GM12878 (cell line): Measurements from ENCODE around the gene C10orf143. TPM values are rescaled to one million over a fixed set of nuclear protein-coding genes. Genes with fewer than 3 reads are reported as not detected.
A peak's percentile ranks its signal among the peaks of the same experiment; 100 is the strongest.

ENCODE experiments used
- ATAC-seq: fragments of 200-7000 bp; cut with Tn5 transposase; 3 replicates; pipeline ENCODE4 v1.9.1; 2020; ENCODE audit warnings: mild to moderate bottlenecking, moderate library complexity
- BruUV-seq: library from RNA; stranded (reverse); fragments of 400-500 nt; replicated peaks from 2 replicates; lab custom pipeline; 2021; lab: Mats Ljungman, UMichigan
- CTCF ChIA-PET: fragments of 300-600 bp; sonication (Branson Sonifier 250); formaldehyde crosslinking; extraction: SDS; loops from one replicate; lab custom pipeline; 2021; ENCODE audit warnings: inconsistent platforms; lab: Yijun Ruan, JAX
- POLR2A ChIA-PET: fragments of 350-600 bp; formaldehyde crosslinking; extraction: SDS; loops from one replicate; lab custom pipeline; 2021; ENCODE audit warnings: inconsistent platforms; lab: Charles Lee
- RAD21 ChIA-PET: fragments of 300-600 bp; sonication (Branson Sonifier 250); formaldehyde crosslinking; loops from one replicate; lab custom pipeline; 2023; ENCODE audit warnings: antibody characterized with exemption; ENCODE audit not compliant: unreplicated experiment; lab: Charles Lee
- SMC1A ChIA-PET: fragments of 300-600 bp; sonication (Branson Sonifier 250); formaldehyde crosslinking; loops from one replicate; lab custom pipeline; 2023; ENCODE audit not compliant: unreplicated experiment, uncharacterized antibody; lab: Charles Lee
- DNase-seq: peaks from one replicate; pipeline ENCODE4 v3.0.0-alpha.2; 2011; ENCODE audit warnings: low read depth, low spot score
- FAIRE-seq: peaks from 3 replicates; lab custom pipeline; 2011; peaks lifted over from hg19 to GRCh38; lab: Jason Lieb, UNC
- H2AFZ ChIP-seq: 2 replicates; pipeline ENCODE4 v1.6.0; 2011; ENCODE audit warnings: low read depth, low read length, control low read depth; ENCODE audit not compliant: control insufficient read depth
- H3K27ac ChIP-seq: 2 replicates; pipeline ENCODE4 v1.5.1; 2011; ENCODE audit warnings: control low read depth; ENCODE audit not compliant: control insufficient read depth, insufficient read depth
- H3K27me3 ChIP-seq, 2 experiments: replicated peaks in 1 of 2; 2 replicates each; pipeline versions ENCODE4 v1.6.0 to v1.6.1; 2011; ENCODE audit warnings: low read length in 1 of 2; ENCODE audit not compliant: control insufficient read depth in 2 of 2, insufficient read depth in 2 of 2
- H3K36me3 ChIP-seq, 2 experiments: 2 replicates each; pipeline ENCODE4 v1.5.1; 2011; ENCODE audit warnings: low read length in 1 of 2; ENCODE audit not compliant: control insufficient read depth in 2 of 2, insufficient read depth in 2 of 2
- H3K4me1 ChIP-seq: 2 replicates; pipeline ENCODE4 v1.6.1; 2011; ENCODE audit warnings: mild to moderate bottlenecking, low read length, moderate library complexity, mixed read lengths; ENCODE audit not compliant: control insufficient read depth, insufficient read depth
- H3K4me2 ChIP-seq: 2 replicates; pipeline ENCODE4 v1.6.0; 2011; ENCODE audit warnings: control low read depth; ENCODE audit not compliant: control insufficient read depth, insufficient read depth
- H3K4me3 ChIP-seq: fragments of 200-600 bp; sonication (generic); 2 replicates; pipeline ENCODE4 v1.5.1; 2016
- H3K79me2 ChIP-seq: 2 replicates; pipeline ENCODE4 v1.6.0; 2011; ENCODE audit warnings: low read length; ENCODE audit not compliant: control insufficient read depth, insufficient read depth
- H3K9ac ChIP-seq: 2 replicates; pipeline ENCODE4 v1.8.0; 2011; ENCODE audit warnings: low read length, control low read depth, mixed read lengths; ENCODE audit not compliant: control insufficient read depth, insufficient read depth
- H3K9me3 ChIP-seq: replicated peaks from 3 replicates; pipeline ENCODE4 v1.5.1; 2011; ENCODE audit warnings: mild to moderate bottlenecking, low read length; ENCODE audit not compliant: control insufficient read depth, insufficient read depth
- H4K20me1 ChIP-seq: 2 replicates; pipeline ENCODE4 v1.6.0; 2011; ENCODE audit not compliant: control insufficient read depth, insufficient read depth
- CBX3 ChIP-seq: fragments of 200-600 bp; sonication (generic); IDR thresholded peaks from 2 replicates; pipeline ENCODE4 v1.6.1; 2016; ENCODE audit warnings: low read depth, borderline replicate concordance
- MXI1 ChIP-seq: fragments of 150-350 bp; IDR thresholded peaks from 2 replicates; pipeline ENCODE4 v1.6.1; 2011; ENCODE audit warnings: low read depth, mild to moderate bottlenecking, inconsistent platforms, low read length, improper control_type of control experiment
- SIN3A ChIP-seq: IDR thresholded peaks from 2 replicates; pipeline ENCODE4 v1.6.1; 2012; ENCODE audit warnings: low read depth, low read length, improper control_type of control experiment
- WGBS: methylation state at CpG from one replicate; pipeline ENCODE4 v1.1.6; 2016; ENCODE audit warnings: low lambda C conversion rate; ENCODE audit not compliant: insufficient replicate concordance, insufficient coverage; ENCODE audit errors: missing lambda C conversion rate; 5-methylcytosine and 5-hydroxymethylcytosine counted together
- in situ Hi-C: fragments of 300-500 bp; cut with MboI; formaldehyde crosslinking; loops from 9 replicates; pipeline ENCODE4 v1.14.3; 2018; ENCODE audit warnings: mixed read lengths
- intact Hi-C: fragments of 100-400 bp; cut with micrococcal nuclease; formaldehyde crosslinking; loops from one replicate; pipeline ENCODE4 v1.14.2; 2022; ENCODE audit not compliant: unreplicated experiment
- polyA plus RNA-seq, 11 experiments: library from polyadenylated mRNA; depleted of rRNA in 4 of 11; unstranded in 6 of 11; stranded (reverse) in 5 of 11; fragments of >200 nt; fragmentation: Nextera tagmentation in 4 of 11; fragmentation: Illumina TruSeq in 1 of 11; extraction: Ambion mirVana in 4 of 11; extraction: Trizol in 1 of 11; gene quantifications; 1 replicate in 1 of 11; 2 replicates in 10 of 11; pipeline versions ENCODE4 v1.2.1 to v1.2.3, GENCODE V29; 2011 to 2016; ENCODE audit warnings: inconsistent platforms in 2 of 11, missing spikeins in 2 of 11, low read depth in 1 of 11
- total RNA-seq, 4 experiments: library from RNA; depleted of rRNA in 3 of 4; stranded (reverse); fragments of >200 nt in 3 of 4; fragmentation: Illumina TruSeq in 1 of 4; extraction: Trizol in 1 of 4; gene quantifications; 2 replicates each; pipeline versions ENCODE4 v1.2.1 to v1.2.3, GENCODE V29; 2013 to 2021

C10orf143 gene
- total and polyA plus RNA-seq, 10 of the 15 experiments (the other 5 are each of a cell fraction or from before 2014, with no cell fraction given), result 0.64 to 7.9 (median 2.6) TPM

DNA sequence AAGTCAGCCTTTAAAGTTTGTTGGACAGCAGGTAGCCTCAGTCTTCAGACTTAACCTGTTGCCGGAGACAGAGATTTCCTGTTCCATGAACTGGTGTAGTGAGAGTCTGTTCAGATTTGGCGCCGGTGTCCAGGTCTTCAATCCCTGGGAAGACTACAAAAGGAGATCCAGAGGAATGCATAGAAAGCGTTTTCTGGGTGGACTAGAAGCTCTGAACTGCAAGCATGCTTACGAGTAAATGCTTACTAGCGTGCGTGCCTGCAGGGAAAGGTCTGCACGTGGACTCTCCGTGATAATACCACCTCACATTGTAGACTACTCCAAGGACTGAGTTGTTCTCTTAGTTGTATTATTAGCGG, 26.4 kb upstream of the C10orf143 start:
- Histone ChIP-seq H3K36me3 (no peaks in the 10 kb centered on the region), H3K27me3 (no peaks in the 10 kb centered on the region; a peak in 1 of 4 replicates), H3K9ac (peak overlapping the region; percentile 82), H3K4me3 (peak overlapping the region; percentile 68), H3K4me2 (peak overlapping the region; percentile 79), H3K79me2 (peaks cover 52% of the 10 kb centered on the region)
- RAD21 ChIA-PET, result interaction anchor here (4.9 kb wide), 1 partner anchor 26 kb away, joined by 55 read pairs; the partner anchor contains the start of gene C10orf143
- no peak for DNase-seq
- no peak for FAIRE-seq
- no peak for TF ChIP-seq CBX3
- 0 out of 2 replicates have a peak, but pooled peaks have one; percentile 41 for TF ChIP-seq SIN3A
- TF ChIP-seq MXI1, result 0 out of 2 replicates have a peak, but pooled peaks have one; percentile 37
- TF ChIP-seq, all 136 proteins: peak for 2
- no peak for ATAC-seq
- SMC1A ChIA-PET, result interaction anchor here (0.7 to 2.0 kb wide), 4 partner anchors 10 to 26 kb away, joined by 3 to 11 read pairs (median 4); partner anchors contain the start of gene C10orf143
- WGBS, result under 1% methylated on average over 10 of the region's 10 CpGs
- intact Hi-C loops, result no loop called here
- BruUV-seq, result no TSS peak
- Histone ChIP-seq H4K20me1 (0 out of 2 replicates have a peak, but pooled peaks cover 4% of the 10 kb centered on the region), H3K9me3 (no peaks in the 10 kb centered on the region), H3K27ac (peak overlapping the region; percentile 69), H2AFZ (no peak overlapping the region), H3K4me1 (peaks cover 36% of the 10 kb centered on the region)
- POLR2A ChIA-PET, result interaction anchor here (3.7 kb wide), 1 partner anchor 26 kb away, joined by 48 read pairs; the partner anchor contains the start of gene C10orf143
- CTCF ChIA-PET, result interaction anchor here (4.0 kb wide), 1 partner anchor 26 kb away, joined by 45 read pairs; the partner anchor contains the start of gene C10orf143
- in situ Hi-C loops, result no loop called here
